NCI-H524 treated with DMSO at 0.1 percent for 48 hours (cell line): ENCODE results near the gene KAZN.

ENCODE experiments used
- DNase-seq: peaks from one replicate; lab custom pipeline; 2025; lab: John Stamatoyannopoulos, UW

The KAZN gene

GRCh38 chr1:14713077-14713476 is 114.6 kb downstream of the KAZN start:
- no peak for DNase-seq

- DNase-seq, result no peak
Measured at GRCh38 chr1:14715266-14715665, 116.8 kb downstream of the KAZN start.

GRCh38 chr1:14715802-14716201 is 117.3 kb downstream of the KAZN start:
- no peak for DNase-seq

- DNase-seq, result no peak
Measured at GRCh38 chr1:14716474-14716873, 118.0 kb downstream of the KAZN start.

GRCh38 chr1:14718476-14718875 is 120.0 kb downstream of the KAZN start:
- no peak for DNase-seq

GRCh38 chr1:14723401-14723800 is 124.9 kb downstream of the KAZN start:
- DNase-seq, result no peak

- DNase-seq, result no peak
Measured at GRCh38 chr1:14724246-14724645, 125.8 kb downstream of the KAZN start.

GRCh38 chr1:14724678-14725077 is 126.2 kb downstream of the KAZN start:
- no peak for DNase-seq

GRCh38 chr1:14725238-14725637 is 126.8 kb downstream of the KAZN start:
- no peak for DNase-seq

- no peak for DNase-seq
Measured at GRCh38 chr1:14725695-14726094, 127.2 kb downstream of the KAZN start.

GRCh38 chr1:14726606-14727005 is 128.1 kb downstream of the KAZN start:
- no peak for DNase-seq

GRCh38 chr1:14728516-14728915 is 130.0 kb downstream of the KAZN start:
- DNase-seq, result no peak

GRCh38 chr1:14732728-14733047 is 134.2 kb downstream of the KAZN start:
- DNase-seq, result no peak

- no peak for DNase-seq
Measured at GRCh38 chr1:14733048-14733778, 134.7 kb downstream of the KAZN start.

GRCh38 chr1:14733779-14734140 is 135.3 kb downstream of the KAZN start:
- DNase-seq, result no peak

GRCh38 chr1:14735841-14736240 is 137.4 kb downstream of the KAZN start:
- DNase-seq, result no peak

GRCh38 chr1:14737561-14738094 is 139.1 kb downstream of the KAZN start:
- no peak for DNase-seq

GRCh38 chr1:14738235-14738634 is 139.8 kb downstream of the KAZN start:
- no peak for DNase-seq

GRCh38 chr1:14738647-14739046 is 140.2 kb downstream of the KAZN start:
- no peak for DNase-seq

- DNase-seq, result no peak
Measured at GRCh38 chr1:14739082-14739832, 140.8 kb downstream of the KAZN start.

- no peak for DNase-seq
Measured at GRCh38 chr1:14740016-14740415, 141.5 kb downstream of the KAZN start.

- no peak for DNase-seq
Measured at GRCh38 chr1:14741082-14741481, 142.6 kb downstream of the KAZN start.

GRCh38 chr1:14741532-14741931 is 143.0 kb downstream of the KAZN start:
- no peak for DNase-seq
